Transverse colon (tissue), 4 donors: ENCODE results near the gene ACER1.

Experiments used
- CTCF ChIP-seq, 5 experiments: fragments of 200-600 bp in 3 of 5; fragments of 450-650 bp in 2 of 5; sonication (generic) in 3 of 5; IDR thresholded peaks; 1 replicate in 2 of 5; 2 replicates in 3 of 5; pipeline ENCODE4 v1.5.1; 2016 to 2017; ENCODE audit warnings: antibody characterized with exemption in 5 of 5, inconsistent platforms in 3 of 5, mild to moderate bottlenecking in 2 of 5, moderate library complexity in 1 of 5
- EP300 ChIP-seq: sonication (generic); formaldehyde crosslinking; IDR thresholded peaks from one replicate; pipeline ENCODE4 v1.6.1; 2017; ENCODE audit warnings: antibody characterized with exemption, low read depth
- POLR2A ChIP-seq: fragments of 450-650 bp; IDR thresholded peaks from one replicate; pipeline ENCODE4 v1.6.1; 2016; ENCODE audit warnings: antibody characterized with exemption, mild to moderate bottlenecking, moderate library complexity
- POLR2AphosphoS5 ChIP-seq, 3 donors: sonication (generic); formaldehyde crosslinking; IDR thresholded peaks; one replicate each; pipeline ENCODE4 v1.6.1; 2016; ENCODE audit warnings: antibody characterized with exemption in 3 of 3

DNA sequence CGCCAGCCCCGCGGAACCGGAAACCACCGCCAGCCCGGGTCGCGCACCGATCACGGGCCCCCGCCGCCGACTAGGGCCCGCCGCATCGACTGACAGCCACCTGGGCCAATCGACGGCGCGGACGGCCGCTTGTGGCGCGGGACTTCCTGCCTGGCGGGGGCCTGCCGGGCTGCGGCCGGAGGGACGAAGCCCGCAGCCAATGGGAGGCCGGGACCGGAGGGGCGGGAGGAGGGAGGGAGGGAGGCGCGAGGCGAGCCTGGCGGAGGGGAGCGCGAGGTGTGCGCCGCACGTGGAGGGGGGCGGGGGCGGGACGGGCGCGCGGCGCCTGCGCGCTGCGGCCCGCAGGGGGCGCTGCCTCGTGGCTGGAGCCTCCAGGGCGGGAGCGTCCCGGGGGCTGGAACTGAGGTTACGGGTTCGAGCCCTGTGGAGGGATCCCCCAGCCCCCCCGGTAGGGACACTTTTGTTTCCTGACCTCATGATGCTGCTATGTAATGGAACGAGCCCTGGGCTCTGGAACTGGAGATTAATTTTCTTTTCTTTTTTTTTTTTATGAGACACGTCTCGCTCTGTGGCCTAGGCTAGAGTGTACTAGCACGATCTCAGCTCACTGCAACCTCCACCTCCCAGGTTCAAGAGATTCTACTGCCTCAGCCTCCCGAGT lies 53.4 kb downstream of the ACER1 start, which contains the start of gene MLLT1:
- TF ChIP-seq CTCF (IDR thresholded peaks at IDR 0.05) = peak; percentile 46 to 85 (median 75)
- no peak for TF ChIP-seq POLR2A
- no peak for TF ChIP-seq EP300
- peak in 1 of 3 donors; percentile 42 for TF ChIP-seq POLR2AphosphoS5 (IDR thresholded peaks at IDR 0.05)
